Kidney (tissue), 14 donors: ENCODE measurements around the gene SECTM1. TPM values are rescaled to one million over a fixed set of nuclear protein-coding genes. Genes with fewer than 3 reads are reported as not detected.

Source experiments
- DNase-seq, 5 donors: peaks; one replicate each; pipeline ENCODE4 v3.0.0-alpha.2; 2013 to 2020
- FAIRE-seq: peaks from 2 replicates; lab custom pipeline; 2012; peaks lifted over from hg19 to GRCh38; lab: Jason Lieb, UNC
- H3K27ac ChIP-seq, 2 donors: one replicate each; pipeline ENCODE4 v1.7.0; 2013; ENCODE audit warnings: low read depth in 2 of 2, low read length in 2 of 2, inconsistent platforms in 1 of 2
- H3K27me3 ChIP-seq: one replicate; pipeline ENCODE4 v1.7.1; 2013; ENCODE audit warnings: low read length, inconsistent platforms; ENCODE audit not compliant: control insufficient read depth, insufficient read depth
- H3K36me3 ChIP-seq, 3 donors: one replicate each; pipeline versions ENCODE4 v1.7.0 to v1.7.1; 2013; ENCODE audit warnings: low read length in 3 of 3, control low read depth in 1 of 3, inconsistent platforms in 1 of 3; ENCODE audit not compliant: insufficient read depth in 3 of 3, control insufficient read depth in 2 of 3
- H3K4me1 ChIP-seq, 3 donors: one replicate each; pipeline versions ENCODE4 v1.7.0 to v1.7.1; 2013; ENCODE audit warnings: low read length in 3 of 3, inconsistent platforms in 1 of 3, low read depth in 1 of 3; ENCODE audit not compliant: control insufficient read depth in 2 of 3, insufficient read depth in 2 of 3
- H3K4me3 ChIP-seq, 3 donors: one replicate each; pipeline versions ENCODE4 v1.7.0 to v1.8.1; 2013; ENCODE audit warnings: low read length in 3 of 3, control low read depth in 1 of 3, inconsistent platforms in 1 of 3
- H3K9ac ChIP-seq, 3 donors: one replicate each; pipeline versions ENCODE4 v1.7.0 to v1.7.1; 2013; ENCODE audit warnings: low read length in 3 of 3, control low read depth in 1 of 3, inconsistent platforms in 1 of 3
- H3K9me3 ChIP-seq, 3 donors: one replicate each; pipeline versions ENCODE4 v1.7.0 to v1.7.1; 2013; ENCODE audit warnings: low read length in 3 of 3, control low read depth in 1 of 3, inconsistent platforms in 1 of 3; ENCODE audit not compliant: control insufficient read depth in 2 of 3, insufficient read depth in 1 of 3
- CTCF ChIP-seq: IDR thresholded peaks from 3 replicates; pipeline ENCODE4 v1.5.1; 2012; ENCODE audit warnings: mild to moderate bottlenecking, moderate library complexity, borderline replicate concordance; ENCODE audit not compliant: insufficient read depth; ENCODE audit errors: extremely low read depth
- intact Hi-C: fragments of 100-400 bp; cut with DNase I; formaldehyde crosslinking; loops from one replicate; pipeline ENCODE4 v1.11.1; 2022
- polyA plus RNA-seq: library from polyadenylated mRNA; stranded (reverse); fragments of 350-450 nt; fragmentation: Illumina TruSeq; extraction: RNeasy Lipid Tissue Mini Kit (QIAGEN cat#74804); gene quantifications from one replicate; pipeline ENCODE4 v1.2.3, GENCODE V29; 2014; ENCODE audit warnings: low read depth, low replicate concordance; ENCODE audit not compliant: insufficient read depth
- total RNA-seq: library from RNA; stranded (reverse); fragmentation: NEBNext Ultra II Directional; extraction: Animal tissue kit (Norgen Biotek cat#: 25700); gene quantifications from one replicate; pipeline ENCODE4 v1.2.1, GENCODE V29; 2021
- donor health status: control.
- donor health status: control.
- donor health status: control.
- donor health status: control.
- donor health status: control.
- donor health status: DM: yes; HTN: yes; CAD: no.
- donor health status: Normal renal cell carcinoma (clear cell type).

SECTM1 gene
- total and polyA plus RNA-seq, 2 donors from 2014 or later = 15.4 to 87.5 TPM

DNA sequence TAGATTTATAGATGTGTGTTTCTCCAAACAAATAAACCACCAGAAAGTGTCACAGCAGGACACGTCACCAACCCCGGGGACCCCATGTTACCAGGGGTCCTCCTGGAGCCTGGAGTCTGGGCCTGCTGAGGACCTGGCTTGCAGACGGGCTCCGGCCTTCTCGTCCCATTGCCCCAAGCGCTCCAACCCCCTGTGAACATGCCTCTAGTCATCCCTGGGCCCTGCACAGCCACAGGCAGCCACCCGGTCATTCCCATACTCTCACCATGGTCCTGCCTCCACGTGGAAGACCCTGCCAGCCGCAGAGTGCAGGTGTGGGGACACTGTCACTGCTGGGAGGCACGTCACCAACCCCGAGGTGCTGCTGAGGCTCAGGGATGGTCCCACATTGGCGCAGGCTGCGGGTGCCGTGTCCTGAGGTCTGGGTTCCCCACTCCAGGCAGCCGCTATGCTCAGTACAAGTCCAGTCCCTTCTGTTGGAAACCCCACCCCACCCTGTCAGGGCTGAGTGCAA, 4.5 kb downstream of the SECTM1 start:
- DNase-seq (peak in 1 of 5 donors; percentile 73), FAIRE-seq (no peak)
- intact Hi-C loops = loop anchor here (10.0 kb wide), 2 partner anchors 94 to 124 kb away; no protein-coding TSS in a partner anchor
- no peak overlapping the region for H3K4me3 ChIP-seq
- peaks cover 4% of the 10 kb centered on the region for H3K27me3 ChIP-seq
- H3K9ac ChIP-seq = no peak overlapping the region
- H3K27ac ChIP-seq = peak overlapping the region; percentile 5 to 25
- H3K4me1 ChIP-seq = peaks cover 0 to 24% (median 16%) of the 10 kb centered on the region in 3 donors
- H3K36me3 ChIP-seq = no peaks in the 10 kb centered on the region
- H3K9me3 ChIP-seq = no peaks in the 10 kb centered on the region
- TF ChIP-seq CTCF = no peak

- no peak for FAIRE-seq
- Histone ChIP-seq H3K9me3 (no peaks in the 10 kb centered on the region), H3K4me1 (peaks cover 0 to 23% (median 16%) of the 10 kb centered on the region in 3 donors), H3K9ac (no peak overlapping the region), H3K4me3 (no peak overlapping the region), H3K27ac (peak overlapping the region; percentile 63 to 74), H3K36me3 (no peaks in the 10 kb centered on the region), H3K27me3 (peaks cover 4% of the 10 kb centered on the region)
- peak in 1 of 5 donors; percentile 73 for DNase-seq
- intact Hi-C loops = loop anchor here (10.0 kb wide), 2 partner anchors 94 to 124 kb away; no protein-coding TSS in a partner anchor
- TF ChIP-seq CTCF = no peak
Observed at GRCh38 chr17:82328141-82328993, 5.2 kb downstream of the SECTM1 start.

DNA sequence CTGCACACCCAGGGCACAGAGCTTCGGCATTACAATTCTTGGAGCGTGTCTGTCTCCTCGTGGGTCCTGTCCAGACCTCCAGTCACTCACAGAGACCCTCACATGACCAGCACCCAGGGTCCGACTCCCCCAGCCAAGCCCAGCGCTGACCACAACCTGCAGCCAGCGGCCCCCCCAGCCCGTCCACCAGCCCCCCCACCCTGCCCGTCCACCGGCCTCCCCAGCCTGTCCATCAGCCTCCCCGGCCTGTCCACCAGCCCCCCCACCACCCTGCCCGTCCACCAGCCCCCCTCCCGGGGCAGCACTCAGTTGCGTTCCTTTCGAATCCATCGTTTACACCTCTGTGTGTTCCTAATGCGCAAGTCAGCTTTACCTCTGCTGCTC, 5.8 kb downstream of the SECTM1 start:
- intact Hi-C loops = loop anchor here (10.0 kb wide), 2 partner anchors 93 to 123 kb away; no protein-coding TSS in a partner anchor
- FAIRE-seq = no peak

More for the DNA sequence above, 5.8 kb downstream of the SECTM1 start:
- no peak for TF ChIP-seq CTCF
- no peak for DNase-seq
- Histone ChIP-seq H3K9me3 (no peaks in the 10 kb centered on the region), H3K9ac (no peak overlapping the region), H3K36me3 (no peaks in the 10 kb centered on the region), H3K4me1 (peaks cover 0 to 18% (median 16%) of the 10 kb centered on the region in 3 donors), H3K4me3 (no peak overlapping the region), H3K27me3 (peaks cover 2% of the 10 kb centered on the region), H3K27ac (peak overlapping the region; percentile 63 to 74)
